Esophagus squamous epithelium (tissue), 4 donors: ENCODE data around the gene KIRREL2.

ENCODE experiments used
- CTCF ChIP-seq, 6 experiments: fragments of 450-650 bp in 4 of 6; fragments of 200-600 bp in 2 of 6; sonication (generic) in 2 of 6; IDR thresholded peaks; one replicate each; pipeline ENCODE4 v1.5.1; 2016 to 2019; ENCODE audit warnings: antibody characterized with exemption in 6 of 6, mild to moderate bottlenecking in 4 of 6, moderate library complexity in 4 of 6
- POLR2A ChIP-seq, 4 donors: fragments of 450-650 bp; IDR thresholded peaks; one replicate each; pipeline ENCODE4 v1.6.1; 2017; ENCODE audit warnings: antibody characterized with exemption in 4 of 4, mild to moderate bottlenecking in 4 of 4, moderate library complexity in 3 of 4

- no peak for TF ChIP-seq CTCF (IDR thresholded peaks at IDR 0.05)
- no peak for TF ChIP-seq POLR2A (IDR thresholded peaks at IDR 0.05)
Observed at GRCh38 chr19:35845215-35846037, 11.3 kb upstream of the KIRREL2 start.
